Keratinocyte (primary cell): ENCODE measurements around the gene ELL.

Source experiments
- EZH2 ChIP-seq: IDR thresholded peaks from one replicate; pipeline ENCODE4 v1.6.1; 2012; ENCODE audit warnings: inconsistent platforms, mild to moderate bottlenecking, low read length, moderate library complexity
- TF ChIP-seq, protein P1 (sequence below), 3 experiments: IDR thresholded peaks in 1 of 3; conservative IDR thresholded peaks in 1 of 3; optimal IDR thresholded peaks in 1 of 3; 2 replicates in 2 of 3; 3 replicates in 1 of 3; pipeline versions ENCODE3 to v1.5.1; 2011; ENCODE audit warnings: low read length in 3 of 3, mild to moderate bottlenecking in 3 of 3, moderate library complexity in 2 of 3, control low read depth in 1 of 3, inconsistent platforms in 1 of 3; ENCODE audit not compliant: insufficient read depth in 2 of 3; ENCODE audit errors: extremely low read depth in 1 of 3

DNA sequence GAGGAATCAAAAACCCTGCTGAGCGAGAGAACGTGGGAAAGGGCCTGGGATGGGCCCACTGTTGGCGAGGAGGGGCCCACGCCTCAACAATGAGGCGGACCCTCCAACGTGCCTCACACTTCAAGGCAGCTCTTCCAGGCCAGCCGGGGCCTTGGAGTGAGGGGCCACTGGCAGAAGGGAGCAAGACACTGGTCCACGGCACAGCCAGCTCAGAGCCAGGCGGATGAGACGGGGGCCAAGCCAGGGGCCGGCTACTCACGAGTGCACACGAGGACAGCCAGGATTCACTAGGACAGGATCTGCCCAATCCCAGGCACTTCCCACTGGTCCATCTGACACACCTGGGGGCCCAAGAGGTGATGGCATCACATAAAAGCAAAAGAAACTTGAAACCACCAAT, 20.5 kb downstream of the ELL start:
- TF ChIP-seq, protein P1, sequence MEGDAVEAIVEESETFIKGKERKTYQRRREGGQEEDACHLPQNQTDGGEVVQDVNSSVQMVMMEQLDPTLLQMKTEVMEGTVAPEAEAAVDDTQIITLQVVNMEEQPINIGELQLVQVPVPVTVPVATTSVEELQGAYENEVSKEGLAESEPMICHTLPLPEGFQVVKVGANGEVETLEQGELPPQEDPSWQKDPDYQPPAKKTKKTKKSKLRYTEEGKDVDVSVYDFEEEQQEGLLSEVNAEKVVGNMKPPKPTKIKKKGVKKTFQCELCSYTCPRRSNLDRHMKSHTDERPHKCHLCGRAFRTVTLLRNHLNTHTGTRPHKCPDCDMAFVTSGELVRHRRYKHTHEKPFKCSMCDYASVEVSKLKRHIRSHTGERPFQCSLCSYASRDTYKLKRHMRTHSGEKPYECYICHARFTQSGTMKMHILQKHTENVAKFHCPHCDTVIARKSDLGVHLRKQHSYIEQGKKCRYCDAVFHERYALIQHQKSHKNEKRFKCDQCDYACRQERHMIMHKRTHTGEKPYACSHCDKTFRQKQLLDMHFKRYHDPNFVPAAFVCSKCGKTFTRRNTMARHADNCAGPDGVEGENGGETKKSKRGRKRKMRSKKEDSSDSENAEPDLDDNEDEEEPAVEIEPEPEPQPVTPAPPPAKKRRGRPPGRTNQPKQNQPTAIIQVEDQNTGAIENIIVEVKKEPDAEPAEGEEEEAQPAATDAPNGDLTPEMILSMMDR (optimal IDR thresholded peaks at IDR 0.05 in 1 of 3, IDR thresholded peaks at IDR 0.05 in 1 of 3, conservative IDR thresholded peaks at IDR 0.05 in 1 of 3; ENCODE audit: extremely low read depth in 1 of 3, insufficient read depth in 2 of 3, low read length in 3 of 3): no peak
- TF ChIP-seq EZH2: no peak
